Measurements from ENCODE around the gene TRAK1.

The TRAK1 gene

DNA sequence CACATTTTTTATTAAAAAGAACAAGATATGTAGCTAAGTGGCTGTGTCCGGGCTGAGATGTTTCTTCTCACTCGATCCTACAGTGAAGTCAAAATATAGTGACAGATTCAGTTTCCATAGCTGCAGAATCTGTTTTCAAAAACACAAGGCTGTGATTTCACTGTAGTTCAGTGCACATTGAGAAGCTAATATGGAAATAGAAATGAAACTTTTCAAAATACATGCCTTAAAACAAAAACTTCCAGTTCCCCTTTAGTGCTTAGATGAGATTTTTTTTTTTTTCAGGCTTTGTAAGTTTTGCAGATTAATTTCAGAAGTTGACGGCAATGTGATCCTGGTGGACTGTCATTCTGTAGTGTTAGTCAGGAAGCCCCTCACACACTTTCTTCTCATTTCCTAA lies 23.8 kb upstream of the TRAK1 start:
- peak; percentile 28 for DNase-seq

DNA sequence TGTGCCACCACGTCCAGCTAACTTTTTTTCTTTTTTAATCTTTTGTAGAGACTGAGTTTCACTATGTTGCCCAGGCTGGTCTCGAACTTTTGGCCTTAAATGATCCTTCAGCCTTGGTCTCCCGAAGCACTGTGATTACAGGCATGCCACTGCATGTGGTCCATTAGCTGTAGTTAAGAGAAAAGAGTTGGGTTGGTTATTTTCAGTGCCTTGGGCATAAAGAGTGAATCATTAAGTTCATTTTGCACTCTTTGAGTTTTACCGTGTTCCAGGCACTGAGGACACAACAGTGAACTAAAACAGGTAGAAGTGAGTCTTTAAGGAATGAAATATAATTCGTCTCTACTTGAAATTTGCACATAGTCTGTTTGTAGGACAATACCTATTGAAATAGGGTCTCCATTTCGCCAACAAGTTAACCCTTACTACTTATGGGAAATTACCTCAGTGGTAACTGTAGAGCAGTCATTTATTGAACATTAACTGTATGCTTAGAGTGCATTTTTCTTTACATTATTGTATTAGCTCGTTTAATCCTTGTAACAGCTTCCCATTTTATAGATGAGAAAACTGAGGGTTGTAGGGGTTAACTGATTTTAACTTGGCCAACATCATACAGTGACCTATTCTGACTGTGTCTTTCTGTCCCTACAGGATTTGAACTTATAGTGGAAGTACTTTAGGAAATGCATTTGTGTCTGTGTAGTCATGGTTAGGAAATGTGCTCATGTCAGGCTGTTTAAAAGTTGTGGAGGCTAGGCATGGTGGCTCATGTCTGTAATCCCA lies 22.7 kb upstream of the TRAK1 start:
- no peak for DNase-seq

DNA sequence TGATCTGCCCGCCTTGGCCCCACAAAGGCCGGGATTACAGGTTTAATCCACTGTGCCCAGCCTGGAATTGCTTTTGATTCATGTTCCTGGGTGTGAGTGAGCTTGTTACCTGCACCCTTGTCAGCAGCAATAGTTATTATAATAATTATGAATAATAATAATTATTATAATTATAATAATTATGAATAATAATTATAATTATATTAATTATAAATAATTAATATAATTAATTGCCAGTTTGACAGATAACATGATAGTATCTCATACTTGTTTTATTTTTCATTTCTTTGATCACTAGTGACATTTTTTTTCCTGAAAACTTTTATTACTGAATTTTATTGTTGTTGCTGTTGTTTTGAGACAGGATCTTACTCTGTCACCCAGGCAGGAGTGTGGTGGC lies 21.1 kb upstream of the TRAK1 start:
- no peak for DNase-seq

DNA sequence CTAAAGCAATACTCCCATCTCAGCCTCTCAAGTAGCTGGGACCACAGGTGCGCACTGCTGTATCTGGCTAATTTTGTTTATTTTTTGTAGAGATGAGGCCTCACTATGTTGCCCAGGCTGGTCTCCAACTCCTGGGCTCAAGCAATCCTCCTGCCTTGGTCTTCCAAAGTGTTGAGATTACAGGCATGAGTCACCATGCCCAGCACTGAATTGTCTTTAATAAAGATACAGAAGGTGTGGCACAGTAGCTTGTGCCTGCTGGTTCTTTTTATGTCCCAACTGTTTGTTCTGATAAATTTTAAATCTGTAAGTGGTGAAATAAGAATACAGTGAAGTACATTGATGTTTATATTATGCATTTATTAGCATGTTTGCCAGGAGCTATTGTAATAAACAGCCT lies 20.6 kb upstream of the TRAK1 start:
- no peak for DNase-seq

DNA sequence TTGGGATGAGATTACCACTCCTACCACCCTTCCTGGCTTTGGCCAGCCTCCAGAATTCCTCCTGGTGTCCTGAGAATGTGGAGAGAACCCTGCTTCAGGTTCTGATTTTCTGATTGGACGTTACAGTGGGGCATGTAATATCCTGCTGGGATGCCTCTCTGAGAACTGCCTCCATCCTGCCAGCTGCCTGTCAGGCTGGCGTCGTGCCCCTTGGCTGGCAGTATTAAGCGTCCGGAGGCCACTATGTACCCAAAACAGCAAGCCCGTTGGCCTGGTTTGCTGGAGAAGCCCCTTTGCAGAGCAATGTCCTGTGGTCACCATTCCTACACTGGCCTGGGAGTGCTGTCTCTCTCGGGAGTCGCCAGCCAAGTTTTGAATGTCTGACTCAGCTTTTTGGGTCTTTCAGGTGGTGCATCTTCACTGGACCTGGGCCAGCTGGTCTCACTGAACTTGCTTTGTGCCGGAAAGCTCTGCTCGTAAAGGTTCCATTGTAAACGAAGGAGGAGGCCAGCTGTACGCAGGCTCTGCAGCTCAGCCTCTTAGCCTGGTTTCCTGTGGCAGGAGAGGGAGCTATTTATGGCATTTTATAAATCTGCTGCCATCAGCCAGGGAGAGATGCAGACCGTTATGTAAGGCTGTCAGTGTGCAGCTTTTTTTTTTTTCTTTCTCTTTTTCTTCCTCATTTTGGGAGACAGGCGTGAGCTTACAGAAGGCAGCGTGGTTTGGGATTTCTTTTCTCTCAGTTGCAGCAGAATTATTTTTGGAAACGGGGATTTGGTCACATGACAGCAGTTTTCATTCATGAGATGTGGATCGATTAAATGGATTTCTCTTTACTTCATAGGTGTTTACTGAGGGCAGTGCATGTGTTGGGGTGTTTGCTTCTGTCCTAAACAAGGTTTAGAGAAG lies 19.0 kb upstream of the TRAK1 start:
- DNase-seq, result no peak

DNA sequence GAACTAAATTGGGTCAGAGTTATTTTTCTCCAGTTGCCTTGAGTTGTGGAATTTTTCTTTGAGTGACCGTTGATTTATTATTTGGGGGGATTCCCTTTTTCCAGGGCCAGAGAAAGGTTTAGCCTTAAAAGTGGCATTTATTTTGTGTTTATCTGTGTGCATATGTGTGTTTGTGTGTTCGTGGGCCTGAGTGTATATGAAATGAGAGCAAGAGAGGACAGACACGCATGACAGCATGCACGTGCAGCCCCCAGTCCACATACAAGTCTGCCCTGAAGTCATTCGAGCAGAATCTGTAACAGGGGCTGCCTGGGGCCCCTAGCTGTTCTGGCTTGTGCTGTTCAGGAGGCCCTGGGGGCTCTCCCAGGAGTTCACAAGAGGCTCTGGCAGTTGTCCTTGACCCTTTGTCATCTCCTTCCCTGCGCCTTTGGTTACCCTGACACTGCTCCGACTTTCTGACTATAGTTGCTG lies 18.3 kb upstream of the TRAK1 start:
- no peak for DNase-seq

DNA sequence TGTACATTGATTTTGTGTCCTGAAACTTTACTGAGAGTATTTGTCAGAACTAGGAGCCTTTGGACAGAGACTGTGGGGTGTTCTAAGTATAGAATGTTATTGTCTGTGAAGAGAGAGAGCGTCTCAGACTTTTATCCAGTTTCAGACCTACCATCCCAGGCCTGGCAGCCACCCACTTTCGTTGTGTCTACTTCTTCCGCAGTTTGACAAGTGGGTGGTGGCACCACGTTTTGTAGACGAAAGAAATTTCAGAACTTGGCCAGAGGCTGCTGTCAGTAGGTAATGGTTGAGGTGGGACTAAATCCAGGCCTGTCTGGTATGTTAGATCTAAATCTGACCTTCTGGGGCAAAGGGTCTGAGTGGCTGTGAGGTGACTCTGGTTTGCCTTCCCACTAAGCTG lies 13.4 kb upstream of the TRAK1 start:
- DNase-seq, result no peak

DNA sequence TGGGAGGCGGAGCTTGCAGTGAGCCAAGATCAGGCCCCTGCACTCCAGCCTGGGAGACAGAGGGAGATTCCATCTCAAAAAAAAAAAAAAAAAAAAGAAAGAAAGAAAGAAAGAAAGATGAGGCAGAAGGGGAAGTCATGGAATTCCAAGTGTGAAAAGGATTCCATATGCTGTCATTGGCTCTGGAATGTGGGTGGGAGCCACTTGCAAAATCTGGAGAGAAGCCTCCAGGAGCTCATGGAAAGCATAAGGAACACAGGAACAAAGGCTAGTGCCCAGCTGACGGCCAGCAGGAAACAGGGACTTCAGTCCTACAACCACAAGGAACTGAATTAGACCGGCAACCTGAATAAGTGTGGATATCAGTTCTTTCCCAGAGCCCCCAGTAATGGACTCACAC lies 12.5 kb upstream of the TRAK1 start:
- DNase-seq, result no peak

DNA sequence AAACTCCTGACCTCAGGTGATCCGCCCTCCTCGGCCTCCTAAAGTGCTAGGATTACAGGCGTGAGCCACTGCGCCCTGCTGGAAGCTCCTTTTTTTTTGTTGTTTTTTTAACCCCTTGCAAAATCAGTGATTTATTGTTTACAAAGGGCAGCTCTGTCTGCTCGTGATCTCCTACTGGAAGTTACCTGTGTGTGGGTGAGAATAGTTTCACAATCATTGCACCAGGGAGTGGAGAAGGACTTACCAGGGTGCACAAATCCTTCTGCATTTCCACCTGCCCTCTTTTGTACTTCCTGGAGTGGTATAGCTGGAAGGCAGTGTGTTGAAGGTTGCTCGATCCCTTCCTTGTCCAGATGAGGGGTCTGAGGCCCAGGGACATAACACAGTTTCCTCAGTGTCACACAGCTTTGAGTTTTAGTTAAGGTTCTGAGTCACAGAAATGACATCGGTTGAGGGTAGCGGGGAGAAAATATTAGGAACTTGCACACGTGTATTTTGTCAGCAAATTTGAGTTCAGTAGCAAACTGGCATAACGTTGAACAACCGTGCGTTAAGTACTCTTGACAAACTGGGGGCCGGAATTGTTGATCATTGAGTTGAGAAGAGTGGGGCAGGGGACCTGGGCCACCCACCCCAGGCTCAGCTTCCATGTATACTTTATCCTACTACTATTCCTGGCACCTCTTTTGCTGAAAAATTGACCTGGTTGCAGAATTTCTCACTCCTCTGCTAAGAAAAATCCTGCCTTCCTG lies 11.3 kb upstream of the TRAK1 start:
- no peak for DNase-seq

DNA sequence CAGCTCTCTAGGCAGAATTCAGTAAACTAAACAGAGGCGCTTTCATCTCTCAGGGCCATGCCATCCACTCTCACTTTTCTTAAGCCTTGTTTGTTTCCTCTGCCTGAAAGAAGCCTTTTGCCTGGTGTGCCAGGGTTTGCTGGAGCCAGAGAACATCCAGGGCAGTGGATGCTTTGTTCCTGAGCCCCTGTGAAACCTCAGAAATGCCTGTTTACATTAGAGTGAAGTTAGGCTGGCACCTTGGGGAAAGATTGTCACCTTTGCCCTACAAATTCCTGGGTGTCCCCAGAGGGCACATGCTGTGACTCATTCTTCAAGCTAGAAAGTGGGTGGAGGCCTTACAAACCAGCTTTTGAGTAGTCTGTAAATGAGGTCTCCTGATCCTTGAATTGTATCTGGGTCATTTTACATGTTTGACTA lies 10.7 kb upstream of the TRAK1 start:
- peak; percentile 36 for DNase-seq

DNA sequence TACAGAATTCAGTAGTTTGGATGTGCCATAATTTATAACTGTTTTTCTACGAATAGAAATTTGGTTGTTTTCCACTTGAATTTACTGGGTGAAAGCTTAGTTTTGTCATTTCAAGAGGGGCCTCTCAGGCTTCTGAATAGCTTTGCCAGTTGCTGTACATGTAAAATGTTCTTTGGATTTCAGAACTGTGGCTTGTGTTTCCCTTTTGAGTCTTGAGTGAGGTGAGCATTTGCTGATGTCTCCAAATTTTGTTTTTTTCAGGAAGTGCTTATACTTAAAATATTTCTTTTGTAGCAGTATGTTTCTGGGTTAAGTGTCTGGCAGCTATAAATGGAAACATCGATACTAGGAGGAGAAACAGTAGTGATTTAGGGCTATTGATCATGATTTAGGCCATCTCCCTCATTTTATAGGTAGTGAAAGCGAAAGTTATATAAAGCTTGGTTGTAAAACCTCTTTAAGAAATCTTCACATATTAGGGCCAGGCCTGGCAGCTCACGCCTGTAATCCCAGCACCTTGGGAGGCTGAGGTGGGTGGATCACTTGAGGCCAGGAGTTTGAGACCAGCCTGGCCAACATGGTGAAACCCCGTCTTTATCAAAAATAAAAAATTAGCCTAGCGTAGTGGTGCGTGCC lies 9.2 kb upstream of the TRAK1 start:
- DNase-seq, result no peak

DNA sequence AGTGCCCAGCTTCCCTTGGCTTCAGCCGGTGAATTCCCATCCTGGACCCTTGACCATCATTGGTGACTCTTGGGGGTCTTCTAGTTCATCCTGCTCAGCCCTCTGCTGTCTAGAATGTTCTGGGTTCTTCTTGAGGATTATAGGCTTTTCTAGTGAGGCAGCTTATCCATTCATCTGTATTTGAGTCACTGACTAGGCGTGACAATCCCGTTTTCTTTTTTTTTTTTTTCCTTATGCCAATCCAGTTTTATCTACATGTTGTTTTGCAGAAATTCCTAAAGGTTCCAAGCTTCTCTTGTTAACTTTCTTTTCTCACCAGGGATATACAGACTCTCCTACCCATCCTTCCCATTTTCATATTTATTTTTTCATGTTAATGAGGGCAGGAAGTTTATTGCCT lies 6.6 kb upstream of the TRAK1 start:
- no peak for DNase-seq

DNA sequence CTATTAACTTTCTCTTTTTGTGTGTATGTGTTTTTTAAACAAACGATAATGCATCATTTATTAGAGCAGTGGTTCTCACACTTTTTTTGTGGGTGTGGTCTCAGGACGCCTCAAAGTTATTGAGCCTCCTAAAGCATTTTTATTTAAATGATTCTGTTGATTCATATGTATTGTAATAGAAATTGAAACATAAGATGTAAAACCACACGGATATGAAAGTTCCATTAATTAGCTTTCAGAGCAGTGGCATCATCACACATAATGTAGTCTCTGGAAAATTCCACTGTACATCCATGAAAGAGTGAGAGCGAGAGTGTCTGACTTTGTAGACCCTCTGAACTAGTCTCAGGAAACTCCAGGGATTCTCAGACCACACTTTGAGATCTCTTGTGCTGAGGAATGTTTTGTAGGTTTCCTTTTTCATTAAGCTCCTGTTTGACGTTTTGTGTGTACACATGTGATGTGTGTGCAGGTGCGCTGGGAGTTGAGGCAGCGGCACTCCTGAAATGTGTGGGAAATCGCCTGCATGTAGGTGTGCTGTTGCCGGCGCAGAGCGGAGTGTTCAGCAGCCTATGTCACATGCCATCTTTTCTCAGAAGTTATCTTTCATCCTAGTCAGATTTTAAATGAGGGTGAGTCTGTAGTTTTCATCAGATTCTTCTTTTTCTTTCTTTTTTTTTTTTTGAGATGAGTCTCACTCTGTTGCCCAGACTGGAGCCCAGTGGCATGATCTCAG lies 5.3 kb upstream of the TRAK1 start:
- DNase-seq, result no peak

DNA sequence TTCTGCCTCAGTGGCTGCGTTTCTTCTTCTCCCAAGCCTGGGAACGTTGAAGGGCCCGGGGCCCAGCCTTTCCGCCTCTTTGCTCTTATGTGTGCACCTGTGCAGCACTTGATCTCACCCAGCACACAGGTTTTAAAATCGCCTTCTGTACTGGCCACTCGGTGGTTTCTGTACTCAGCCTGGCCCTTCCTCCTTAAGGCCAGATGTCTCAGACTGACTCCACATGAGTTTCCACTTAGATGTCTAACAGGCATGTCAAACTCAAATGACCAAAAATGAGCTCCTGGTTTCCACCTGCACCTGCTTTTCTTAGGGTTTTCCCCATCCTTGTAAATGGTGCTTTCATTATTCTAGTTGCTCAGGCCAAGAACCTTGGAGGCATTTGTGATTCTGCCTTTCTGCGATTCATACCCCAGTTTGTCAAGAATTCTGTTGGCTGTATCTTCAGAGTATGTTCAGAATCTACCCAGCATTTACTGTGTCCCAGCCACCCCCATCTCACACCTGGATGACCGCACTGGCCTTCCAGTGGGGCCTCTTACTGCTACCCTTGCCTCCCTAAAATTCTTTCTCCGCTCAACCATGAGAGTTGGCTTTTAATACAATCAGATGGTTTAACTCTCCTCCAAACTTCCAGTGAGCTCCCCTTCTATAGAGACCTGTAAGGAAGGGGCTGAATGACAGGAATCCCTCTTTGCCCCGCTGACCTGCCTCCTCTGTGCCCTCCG lies 2.2 kb upstream of the TRAK1 start:
- DNase-seq, result no peak

DNA sequence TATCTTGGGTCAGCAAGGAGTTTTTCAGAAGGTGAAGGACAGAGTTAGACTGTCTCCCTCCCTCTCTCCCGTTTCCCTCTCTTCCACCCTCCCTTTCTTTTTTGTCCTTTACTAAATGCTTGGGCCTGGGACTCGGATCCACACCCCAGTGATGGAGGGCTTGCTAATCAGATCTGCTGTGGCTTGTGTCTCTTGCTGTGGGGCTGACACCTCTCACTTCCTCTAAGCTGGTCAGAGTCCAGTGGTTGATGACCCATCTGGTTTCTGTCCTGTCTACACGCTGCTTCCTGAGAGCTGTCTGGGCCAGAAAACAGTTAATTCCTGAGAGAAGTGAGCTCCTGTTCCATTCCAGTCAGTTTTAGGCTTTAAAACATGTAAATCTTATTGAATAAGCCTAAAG lies 849 bp downstream of the TRAK1 start:
- DNase-seq, result no peak

DNA sequence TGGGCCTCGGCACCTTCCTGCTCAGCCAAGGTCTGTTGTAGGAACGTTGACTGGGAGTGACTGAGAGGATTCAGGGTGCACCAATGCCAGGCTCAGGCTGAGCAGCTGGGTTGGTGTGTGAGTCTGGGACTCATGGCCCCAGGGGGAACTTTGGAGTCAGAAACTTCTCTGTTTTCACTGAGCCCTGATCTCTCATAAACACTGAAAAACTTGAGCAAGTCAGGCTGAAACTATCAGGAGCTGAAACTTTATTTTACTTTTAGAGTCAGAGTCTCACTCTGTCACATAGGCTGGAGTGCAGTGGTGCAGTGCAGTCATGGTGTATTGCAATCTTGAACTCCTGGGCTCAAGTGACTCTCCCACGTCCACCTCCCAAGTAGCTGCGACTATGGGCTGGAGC lies 3.0 kb downstream of the TRAK1 start:
- no peak for DNase-seq

DNA sequence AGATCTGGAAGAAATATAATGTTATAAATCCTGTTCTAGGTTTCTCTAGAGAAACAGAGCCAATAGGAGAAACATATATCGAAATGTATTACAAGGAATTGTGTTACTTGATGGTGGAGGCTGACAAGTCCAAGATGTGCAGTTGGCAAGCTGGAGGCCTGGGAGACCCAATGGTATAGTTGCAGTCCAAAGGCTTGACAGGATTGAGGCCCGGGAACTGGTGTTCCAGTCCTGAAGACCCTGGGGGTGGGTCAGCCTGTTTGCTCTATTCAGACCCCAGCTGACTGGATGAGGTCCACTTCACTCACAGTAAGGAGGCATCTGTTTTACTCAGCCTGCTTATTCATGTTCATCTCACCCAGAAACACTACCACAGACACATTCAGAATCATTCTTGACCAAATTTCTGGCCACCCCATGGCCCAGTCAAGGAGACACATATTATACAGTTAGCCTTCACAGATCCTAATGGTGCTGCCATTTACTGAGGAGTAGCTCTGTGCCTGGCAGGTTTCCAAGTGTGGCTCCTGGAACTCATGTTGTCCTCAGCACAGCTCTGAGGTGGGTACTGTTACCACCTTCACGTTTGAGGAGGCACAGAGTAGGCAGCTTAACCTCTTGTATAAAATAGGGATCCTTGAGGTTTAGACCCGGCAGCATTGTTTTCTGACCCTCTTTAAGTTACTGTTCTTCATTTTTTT lies 3.7 kb downstream of the TRAK1 start:
- no peak for DNase-seq

DNA sequence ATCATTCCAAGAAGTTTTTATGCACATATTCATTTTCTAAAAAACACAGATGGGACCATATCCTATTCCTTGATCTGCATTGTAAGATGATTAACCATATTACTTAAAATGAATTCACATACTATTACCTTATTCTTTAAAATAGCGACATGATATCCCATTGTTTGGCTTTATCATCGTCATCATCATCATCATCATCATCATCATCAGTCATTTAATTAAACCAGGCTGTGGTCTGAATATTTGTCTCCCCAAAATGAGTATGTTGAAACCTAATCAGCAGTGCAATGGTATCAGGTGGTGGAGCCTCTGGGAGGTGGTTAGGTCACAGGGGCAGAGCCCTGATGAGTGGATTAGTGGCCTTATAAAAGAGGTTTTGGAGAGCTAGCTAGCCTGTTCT lies 4.4 kb downstream of the TRAK1 start:
- no peak for DNase-seq

DNA sequence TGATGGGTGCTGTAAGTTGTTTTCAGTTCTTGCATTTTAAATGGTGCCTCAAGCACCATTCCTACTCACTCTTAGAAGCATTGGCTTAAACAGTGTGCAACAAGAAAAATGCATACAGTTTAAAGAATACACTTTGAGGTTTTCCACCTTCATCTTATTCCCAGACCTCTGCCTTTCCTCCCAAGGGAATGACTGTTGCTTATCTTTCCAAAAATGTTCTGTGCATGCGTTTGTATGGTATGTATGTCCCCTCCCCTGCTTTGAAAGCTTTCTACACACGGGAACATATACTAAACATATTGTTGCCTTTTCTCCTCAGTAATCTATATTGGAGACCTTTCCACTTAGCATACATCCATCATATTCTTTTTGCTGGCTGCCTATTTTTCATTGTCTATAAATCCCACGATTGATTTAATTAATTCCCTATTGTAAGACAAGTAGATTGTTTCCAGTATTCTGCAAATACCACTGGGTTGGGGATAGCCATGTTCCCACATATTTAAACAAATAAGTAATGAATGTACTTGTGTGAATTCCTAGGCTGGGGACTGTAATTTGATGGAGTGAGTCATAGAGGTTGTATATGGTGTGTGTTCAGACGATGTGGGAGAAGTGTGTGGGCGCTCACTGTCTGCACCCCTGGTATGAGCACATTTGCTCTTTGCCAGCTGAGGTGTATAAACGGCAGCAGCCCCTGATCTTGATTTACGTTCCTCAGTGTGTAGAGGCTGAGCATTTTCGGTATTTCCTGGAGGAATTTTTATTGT lies 5.8 kb downstream of the TRAK1 start:
- DNase-seq, result no peak

DNA sequence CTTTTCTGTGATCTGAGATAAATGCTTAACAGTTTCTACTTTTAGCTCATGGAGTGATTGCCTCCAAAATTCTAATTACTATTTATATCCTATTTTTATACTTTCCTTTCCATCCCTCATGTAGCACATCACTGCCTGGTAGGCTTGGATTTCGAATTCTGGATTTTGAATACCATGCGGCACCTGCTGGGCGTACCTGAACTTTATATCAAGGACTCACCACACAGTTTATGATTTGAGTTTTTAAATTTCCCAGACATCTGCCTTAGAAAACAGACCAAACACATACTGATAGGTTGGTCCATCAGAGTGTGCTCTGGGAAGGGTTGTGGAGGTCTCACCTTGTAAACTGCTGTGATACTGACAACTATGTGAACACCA lies 6.4 kb downstream of the TRAK1 start:
- no peak for DNase-seq

Measured in CD4-positive, alpha-beta T cell treated with Interleukin-17A for 1 hour (primary cell).